Measurements from ENCODE around the gene PRAMEF12. TPM values are rescaled to one million over a fixed set of nuclear protein-coding genes. Genes with fewer than 3 reads are reported as not detected.

Gene PRAMEF12
- total RNA-seq, 1 experiment from 2014 or later = not detected

GRCh38 chr1:12748778-12749355 lies 24.7 kb upstream of the PRAMEF12 start:
- POLR2A ChIA-PET = no interaction called here

GRCh38 chr1:12754738-12755137 lies 18.8 kb upstream of the PRAMEF12 start:
- no peak overlapping the region for H3K4me3 Mint-ChIP-seq (ENCODE audit: unreplicated experiment)
- Histone ChIP-seq H3K9me3 (peaks cover 4% of the 10 kb centered on the region; the same call in 1 of the 2 replicates), H3K4me1 (no peaks in the 10 kb centered on the region), H3K36me3 (ENCODE audit: control insufficient read depth, insufficient read depth, low read length) (no peaks in the 10 kb centered on the region), H3K27me3 (replicated peaks; ENCODE audit: control insufficient read depth, insufficient read depth, low read length) (no peaks in the 10 kb centered on the region), H3K4me3 (ENCODE audit: low read depth, low read length) (no peak overlapping the region)
- no TSS peak for BruUV-seq (replicated peaks)
- no peak for TF ChIP-seq CTCF (IDR thresholded peaks at IDR 0.05; ENCODE audit: insufficient read depth in 1 of 2, low read depth in 1 of 2, low read length in 1 of 2, severe bottlenecking in 1 of 2, unreplicated experiment in 1 of 2)
- intact Hi-C loops (cut with micrococcal nuclease; ENCODE audit: unreplicated experiment) = no loop called here
- H3K27me3 Mint-ChIP-seq (ENCODE audit: insufficient read depth, unreplicated experiment) = peaks cover 16% of the 10 kb centered on the region
- H3K27ac Mint-ChIP-seq (ENCODE audit: unreplicated experiment) = no peak overlapping the region
- H3K4me1 Mint-ChIP-seq (ENCODE audit: low read depth, unreplicated experiment) = peaks cover 2% of the 10 kb centered on the region
- ChIA-PET CTCF (no interaction called here), POLR2A (no interaction called here)
- DNase-seq = no peak
- H3K36me3 Mint-ChIP-seq (ENCODE audit: insufficient read depth, unreplicated experiment) = no peaks in the 10 kb centered on the region
- H3K9me3 Mint-ChIP-seq (ENCODE audit: unreplicated experiment) = peaks cover 12% of the 10 kb centered on the region

More at GRCh38 chr1:12748778-12749355, 24.7 kb upstream of the PRAMEF12 start:
- Histone ChIP-seq H3K36me3 (ENCODE audit: control insufficient read depth, insufficient read depth, low read length) (no peaks in the 10 kb centered on the region), H3K4me3 (ENCODE audit: low read depth, low read length) (no peak overlapping the region), H3K27me3 (replicated peaks; ENCODE audit: control insufficient read depth, insufficient read depth, low read length) (no peaks in the 10 kb centered on the region), H3K4me1 (no peaks in the 10 kb centered on the region), H3K9me3 (peaks cover 6% of the 10 kb centered on the region; the same call in 1 of the 2 replicates)
- peaks cover 25% of the 10 kb centered on the region for H3K9me3 Mint-ChIP-seq (ENCODE audit: unreplicated experiment)
- H3K4me3 Mint-ChIP-seq (ENCODE audit: unreplicated experiment) = no peak overlapping the region
- H3K36me3 Mint-ChIP-seq (ENCODE audit: insufficient read depth, unreplicated experiment) = no peaks in the 10 kb centered on the region
- CTCF ChIA-PET = no interaction called here
- DNase-seq = no peak
- no TSS peak for BruUV-seq (replicated peaks)
- peaks cover 17% of the 10 kb centered on the region for H3K27me3 Mint-ChIP-seq (ENCODE audit: insufficient read depth, unreplicated experiment)
- intact Hi-C loops (cut with micrococcal nuclease; ENCODE audit: unreplicated experiment) = no loop called here
- no peak for TF ChIP-seq CTCF (IDR thresholded peaks at IDR 0.05; ENCODE audit: insufficient read depth in 1 of 2, low read depth in 1 of 2, low read length in 1 of 2, severe bottlenecking in 1 of 2, unreplicated experiment in 1 of 2)
- H3K4me1 Mint-ChIP-seq (ENCODE audit: low read depth, unreplicated experiment) = no peaks in the 10 kb centered on the region
- no peak overlapping the region for H3K27ac Mint-ChIP-seq (ENCODE audit: unreplicated experiment)

- H3K27me3 Mint-ChIP-seq (ENCODE audit: insufficient read depth, unreplicated experiment) = peaks cover 6% of the 10 kb centered on the region
- H3K27ac Mint-ChIP-seq (ENCODE audit: unreplicated experiment) = no peak overlapping the region
- Histone ChIP-seq H3K9me3 (no peaks in the 10 kb centered on the region), H3K4me1 (no peaks in the 10 kb centered on the region), H3K4me3 (ENCODE audit: low read depth, low read length) (no peak overlapping the region), H3K27me3 (replicated peaks; ENCODE audit: control insufficient read depth, insufficient read depth, low read length) (no peaks in the 10 kb centered on the region), H3K36me3 (ENCODE audit: control insufficient read depth, insufficient read depth, low read length) (no peaks in the 10 kb centered on the region)
- no peak for DNase-seq
- no TSS peak for BruUV-seq (replicated peaks)
- POLR2A ChIA-PET = no interaction called here
- intact Hi-C loops (cut with micrococcal nuclease; ENCODE audit: unreplicated experiment) = no loop called here
- H3K4me3 Mint-ChIP-seq (ENCODE audit: unreplicated experiment) = no peak overlapping the region
- no peaks in the 10 kb centered on the region for H3K36me3 Mint-ChIP-seq (ENCODE audit: insufficient read depth, unreplicated experiment)
- no peaks in the 10 kb centered on the region for H3K9me3 Mint-ChIP-seq (ENCODE audit: unreplicated experiment)
- CTCF ChIA-PET = no interaction called here
- no peak for TF ChIP-seq CTCF (IDR thresholded peaks at IDR 0.05; ENCODE audit: insufficient read depth in 1 of 2, low read depth in 1 of 2, low read length in 1 of 2, severe bottlenecking in 1 of 2, unreplicated experiment in 1 of 2)
- peaks cover 6% of the 10 kb centered on the region for H3K4me1 Mint-ChIP-seq (ENCODE audit: low read depth, unreplicated experiment)
Observed at GRCh38 chr1:12756273-12756672, 17.3 kb upstream of the PRAMEF12 start.

Data from Caco-2 (cell line).